HG03342 (cell line): ENCODE measurements around the gene DEFB125.
"Not testable (repeated sequence)": the region's sequence is repeated elsewhere in the genome, so short reads cannot be mapped to it uniquely, and the experiment has no call there.

ENCODE experiments used
- ATAC-seq: cut with Tn5 transposase; IDR thresholded peaks from one replicate; pipeline ENCODE4 v1.9.1; 2021; ENCODE audit warnings: mild to moderate bottlenecking, moderate library complexity; ENCODE audit not compliant: unreplicated experiment

DEFB125 gene

GRCh38 chr20:87401-87800 lies at the start of gene DEFB125:
DEFB125 (plus strand) TSS chr20:87672; CDS start chr20:87710, 38 bp downstream.
- ATAC-seq, result no peak

- no peak for ATAC-seq
Measured at GRCh38 chr20:60035-60918, 27.2 kb upstream of the DEFB125 start.

- no peak for ATAC-seq
Measured at GRCh38 chr20:61230-61629, 26.2 kb upstream of the DEFB125 start.

- ATAC-seq, result no peak
Measured at GRCh38 chr20:61757-62156, 25.7 kb upstream of the DEFB125 start.

GRCh38 chr20:62487-62886 lies 25.0 kb upstream of the DEFB125 start:
- no peak for ATAC-seq

- ATAC-seq, result no peak
Measured at GRCh38 chr20:64026-64603, 23.4 kb upstream of the DEFB125 start.

GRCh38 chr20:64766-65322 lies 22.6 kb upstream of the DEFB125 start:
- ATAC-seq, result no peak

GRCh38 chr20:77231-77630 lies 10.2 kb upstream of the DEFB125 start:
- no peak for ATAC-seq

GRCh38 chr20:78338-78737 lies 9.1 kb upstream of the DEFB125 start:
- no peak for ATAC-seq

GRCh38 chr20:79565-79964 lies 7.9 kb upstream of the DEFB125 start:
- no peak for ATAC-seq

GRCh38 chr20:90651-91050 lies 3.2 kb downstream of the DEFB125 start:
- ATAC-seq, result no peak

- ATAC-seq, result no peak
Measured at GRCh38 chr20:93641-94040, 6.2 kb downstream of the DEFB125 start.

GRCh38 chr20:95215-95614 lies 7.7 kb downstream of the DEFB125 start:
- ATAC-seq, result no peak

GRCh38 chr20:97691-98090 lies 10.2 kb downstream of the DEFB125 start:
- not testable (repeated sequence) for ATAC-seq

GRCh38 chr20:101975-102374 lies 14.5 kb downstream of the DEFB125 start:
- no peak for ATAC-seq

- no peak for ATAC-seq
Measured at GRCh38 chr20:103456-103855, 16.0 kb downstream of the DEFB125 start.

- no peak for ATAC-seq
Measured at GRCh38 chr20:112396-112795, 24.9 kb downstream of the DEFB125 start.

- no peak for ATAC-seq
Measured at GRCh38 chr20:117518-117917, 30.0 kb downstream of the DEFB125 start.

GRCh38 chr20:129786-130323 lies 42.4 kb downstream of the DEFB125 start:
- not testable (repeated sequence) for ATAC-seq

GRCh38 chr20:137668-138490 lies 50.4 kb downstream of the DEFB125 start:
- no peak for ATAC-seq

- no peak for ATAC-seq
Measured at GRCh38 chr20:142290-142689, 54.8 kb downstream of the DEFB125 start, which contains the start of gene DEFB126. DEFB126 (plus strand) TSS chr20:142590; CDS start chr20:142629, 39 bp downstream.
